Gastroesophageal sphincter (tissue), 3 donors: Measurements from ENCODE around the gene CHRM2.

Experiments
- CTCF ChIP-seq, 4 experiments: fragments of 200-600 bp in 2 of 4; fragments of 450-650 bp in 2 of 4; sonication (generic) in 1 of 4; IDR thresholded peaks; one replicate each; pipeline ENCODE4 v1.5.1; 2017 to 2019; ENCODE audit warnings: antibody characterized with exemption in 4 of 4, mild to moderate bottlenecking in 2 of 4, moderate library complexity in 2 of 4
- EP300 ChIP-seq: sonication (generic); formaldehyde crosslinking; IDR thresholded peaks from one replicate; pipeline ENCODE4 v1.6.1; 2017; ENCODE audit warnings: antibody characterized with exemption, mild to moderate bottlenecking
- POLR2A ChIP-seq, 2 donors: fragments of 450-650 bp; IDR thresholded peaks; one replicate each; pipeline ENCODE4 v1.6.1; 2017; ENCODE audit warnings: antibody characterized with exemption in 2 of 2, mild to moderate bottlenecking in 2 of 2, moderate library complexity in 1 of 2
- POLR2AphosphoS5 ChIP-seq: sonication (generic); formaldehyde crosslinking; IDR thresholded peaks from one replicate; pipeline ENCODE4 v1.6.1; 2017; ENCODE audit warnings: antibody characterized with exemption

GRCh38 chr7:137032436-137032835 is 164.0 kb downstream of the CHRM2 start:
- TF ChIP-seq POLR2AphosphoS5 (no peak), CTCF (IDR thresholded peaks at IDR 0.05) (no peak), POLR2A (IDR thresholded peaks at IDR 0.05) (no peak), EP300 (no peak)
